ENCODE measurements around the gene DNM3. TPM values are rescaled to one million over a fixed set of nuclear protein-coding genes. Genes with fewer than 3 reads are reported as not detected.

Gene DNM3
- total and polyA plus RNA-seq, 2 experiments from 2014 or later = 5.2 to 12.2 TPM

DNA sequence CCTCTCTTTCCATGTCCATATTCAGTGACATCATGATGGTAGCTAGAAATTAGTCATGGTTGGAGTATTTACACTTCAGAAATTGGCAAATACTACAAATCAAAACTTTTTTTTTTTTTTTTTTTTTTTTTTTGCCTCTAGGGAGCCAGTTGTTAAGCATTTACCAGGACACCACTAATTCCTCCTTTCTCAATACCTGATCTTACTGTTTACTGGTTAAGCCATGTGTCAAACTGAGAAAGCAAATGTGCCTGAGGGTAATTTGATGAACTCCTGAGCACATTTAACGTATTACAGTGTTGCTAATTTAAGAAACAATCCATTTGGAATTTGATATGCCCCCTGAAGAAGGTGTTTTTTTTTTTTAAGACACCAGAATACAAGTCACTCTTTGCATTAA, 94.4 kb downstream of the DNM3 start (continued):
- TF ChIP-seq, protein P1, sequence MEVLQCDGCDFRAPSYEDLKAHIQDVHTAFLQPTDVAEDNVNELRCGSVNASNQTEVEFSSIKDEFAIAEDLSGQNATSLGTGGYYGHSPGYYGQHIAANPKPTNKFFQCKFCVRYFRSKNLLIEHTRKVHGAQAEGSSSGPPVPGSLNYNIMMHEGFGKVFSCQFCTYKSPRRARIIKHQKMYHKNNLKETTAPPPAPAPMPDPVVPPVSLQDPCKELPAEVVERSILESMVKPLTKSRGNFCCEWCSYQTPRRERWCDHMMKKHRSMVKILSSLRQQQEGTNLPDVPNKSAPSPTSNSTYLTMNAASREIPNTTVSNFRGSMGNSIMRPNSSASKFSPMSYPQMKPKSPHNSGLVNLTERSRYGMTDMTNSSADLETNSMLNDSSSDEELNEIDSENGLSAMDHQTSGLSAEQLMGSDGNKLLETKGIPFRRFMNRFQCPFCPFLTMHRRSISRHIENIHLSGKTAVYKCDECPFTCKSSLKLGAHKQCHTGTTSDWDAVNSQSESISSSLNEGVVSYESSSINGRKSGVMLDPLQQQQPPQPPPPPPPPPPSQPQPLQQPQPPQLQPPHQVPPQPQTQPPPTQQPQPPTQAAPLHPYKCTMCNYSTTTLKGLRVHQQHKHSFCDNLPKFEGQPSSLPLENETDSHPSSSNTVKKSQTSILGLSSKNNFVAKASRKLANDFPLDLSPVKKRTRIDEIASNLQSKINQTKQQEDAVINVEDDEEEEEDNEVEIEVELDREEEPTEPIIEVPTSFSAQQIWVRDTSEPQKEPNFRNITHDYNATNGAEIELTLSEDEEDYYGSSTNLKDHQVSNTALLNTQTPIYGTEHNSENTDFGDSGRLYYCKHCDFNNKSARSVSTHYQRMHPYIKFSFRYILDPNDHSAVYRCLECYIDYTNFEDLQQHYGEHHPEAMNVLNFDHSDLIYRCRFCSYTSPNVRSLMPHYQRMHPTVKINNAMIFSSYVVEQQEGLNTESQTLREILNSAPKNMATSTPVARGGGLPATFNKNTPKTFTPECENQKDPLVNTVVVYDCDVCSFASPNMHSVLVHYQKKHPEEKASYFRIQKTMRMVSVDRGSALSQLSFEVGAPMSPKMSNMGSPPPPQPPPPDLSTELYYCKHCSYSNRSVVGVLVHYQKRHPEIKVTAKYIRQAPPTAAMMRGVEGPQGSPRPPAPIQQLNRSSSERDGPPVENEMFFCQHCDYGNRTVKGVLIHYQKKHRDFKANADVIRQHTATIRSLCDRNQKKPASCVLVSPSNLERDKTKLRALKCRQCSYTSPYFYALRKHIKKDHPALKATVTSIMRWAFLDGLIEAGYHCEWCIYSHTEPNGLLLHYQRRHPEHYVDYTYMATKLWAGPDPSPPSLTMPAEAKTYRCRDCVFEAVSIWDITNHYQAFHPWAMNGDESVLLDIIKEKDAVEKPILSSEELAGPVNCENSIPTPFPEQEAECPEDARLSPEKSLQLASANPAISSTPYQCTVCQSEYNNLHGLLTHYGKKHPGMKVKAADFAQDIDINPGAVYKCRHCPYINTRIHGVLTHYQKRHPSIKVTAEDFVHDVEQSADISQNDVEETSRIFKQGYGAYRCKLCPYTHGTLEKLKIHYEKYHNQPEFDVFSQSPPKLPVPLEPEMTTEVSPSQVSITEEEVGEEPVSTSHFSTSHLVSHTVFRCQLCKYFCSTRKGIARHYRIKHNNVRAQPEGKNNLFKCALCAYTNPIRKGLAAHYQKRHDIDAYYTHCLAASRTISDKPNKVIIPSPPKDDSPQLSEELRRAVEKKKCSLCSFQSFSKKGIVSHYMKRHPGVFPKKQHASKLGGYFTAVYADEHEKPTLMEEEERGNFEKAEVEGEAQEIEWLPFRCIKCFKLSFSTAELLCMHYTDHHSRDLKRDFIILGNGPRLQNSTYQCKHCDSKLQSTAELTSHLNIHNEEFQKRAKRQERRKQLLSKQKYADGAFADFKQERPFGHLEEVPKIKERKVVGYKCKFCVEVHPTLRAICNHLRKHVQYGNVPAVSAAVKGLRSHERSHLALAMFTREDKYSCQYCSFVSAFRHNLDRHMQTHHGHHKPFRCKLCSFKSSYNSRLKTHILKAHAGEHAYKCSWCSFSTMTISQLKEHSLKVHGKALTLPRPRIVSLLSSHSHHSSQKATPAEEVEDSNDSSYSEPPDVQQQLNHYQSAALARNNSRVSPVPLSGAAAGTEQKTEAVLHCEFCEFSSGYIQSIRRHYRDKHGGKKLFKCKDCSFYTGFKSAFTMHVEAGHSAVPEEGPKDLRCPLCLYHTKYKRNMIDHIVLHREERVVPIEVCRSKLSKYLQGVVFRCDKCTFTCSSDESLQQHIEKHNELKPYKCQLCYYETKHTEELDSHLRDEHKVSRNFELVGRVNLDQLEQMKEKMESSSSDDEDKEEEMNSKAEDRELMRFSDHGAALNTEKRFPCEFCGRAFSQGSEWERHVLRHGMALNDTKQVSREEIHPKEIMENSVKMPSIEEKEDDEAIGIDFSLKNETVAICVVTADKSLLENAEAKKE (CRISPR knock-in tag; IDR thresholded peaks at IDR 0.05) = no peak

GRCh38 chr1:171937938-171938337, 96.6 kb downstream of the DNM3 start:
- Histone ChIP-seq H3K79me2 (replicated peaks; ENCODE audit: insufficient read depth) (no peaks in the 10 kb centered on the region), H3F3A (replicated peaks; ENCODE audit: low read depth) (no peaks in the 10 kb centered on the region), H4K20me1 (replicated peaks; ENCODE audit: insufficient read depth) (no peaks in the 10 kb centered on the region), H3K4me1 (ENCODE audit: insufficient read depth) (peaks cover 57% of the 10 kb centered on the region), H3K27me3 (ENCODE audit: insufficient read depth) (no peaks in the 10 kb centered on the region), H3K27ac (ENCODE audit: low read depth) (no peak overlapping the region), H2AFZ (no peak overlapping the region), H3K9me2 (ENCODE audit: insufficient read depth) (no peaks in the 10 kb centered on the region), H3K36me3 (ENCODE audit: insufficient read depth) (no peaks in the 10 kb centered on the region), H3K4me3 (no peak overlapping the region), H3K4me2 (no peak overlapping the region)
- peak overlapping the region; percentile 5; the same call in 1 of the 2 replicates for H3K27ac Mint-ChIP-seq
- H3K4me1 Mint-ChIP-seq = peaks cover 54% of the 10 kb centered on the region
- H3K27me3 Mint-ChIP-seq (ENCODE audit: insufficient read depth, low read depth, poor library complexity) = no peaks in the 10 kb centered on the region
- no peak for DNase-seq (ENCODE audit: low spot score)
- no peaks in the 10 kb centered on the region for H3K36me3 Mint-ChIP-seq (ENCODE audit: low read depth)
- H3K9me3 Mint-ChIP-seq = no peaks in the 10 kb centered on the region
- ATAC-seq = no peak
- H3K4me3 Mint-ChIP-seq = no peak overlapping the region
- TF ChIP-seq EZH2phosphoT487 (IDR thresholded peaks at IDR 0.05; ENCODE audit: unreplicated experiment) = no peak
- TF ChIP-seq CTCF (conservative IDR thresholded peaks at IDR 0.05; ENCODE audit: low read depth in 2 of 2) = no peak
- TF ChIP-seq, protein P2, sequence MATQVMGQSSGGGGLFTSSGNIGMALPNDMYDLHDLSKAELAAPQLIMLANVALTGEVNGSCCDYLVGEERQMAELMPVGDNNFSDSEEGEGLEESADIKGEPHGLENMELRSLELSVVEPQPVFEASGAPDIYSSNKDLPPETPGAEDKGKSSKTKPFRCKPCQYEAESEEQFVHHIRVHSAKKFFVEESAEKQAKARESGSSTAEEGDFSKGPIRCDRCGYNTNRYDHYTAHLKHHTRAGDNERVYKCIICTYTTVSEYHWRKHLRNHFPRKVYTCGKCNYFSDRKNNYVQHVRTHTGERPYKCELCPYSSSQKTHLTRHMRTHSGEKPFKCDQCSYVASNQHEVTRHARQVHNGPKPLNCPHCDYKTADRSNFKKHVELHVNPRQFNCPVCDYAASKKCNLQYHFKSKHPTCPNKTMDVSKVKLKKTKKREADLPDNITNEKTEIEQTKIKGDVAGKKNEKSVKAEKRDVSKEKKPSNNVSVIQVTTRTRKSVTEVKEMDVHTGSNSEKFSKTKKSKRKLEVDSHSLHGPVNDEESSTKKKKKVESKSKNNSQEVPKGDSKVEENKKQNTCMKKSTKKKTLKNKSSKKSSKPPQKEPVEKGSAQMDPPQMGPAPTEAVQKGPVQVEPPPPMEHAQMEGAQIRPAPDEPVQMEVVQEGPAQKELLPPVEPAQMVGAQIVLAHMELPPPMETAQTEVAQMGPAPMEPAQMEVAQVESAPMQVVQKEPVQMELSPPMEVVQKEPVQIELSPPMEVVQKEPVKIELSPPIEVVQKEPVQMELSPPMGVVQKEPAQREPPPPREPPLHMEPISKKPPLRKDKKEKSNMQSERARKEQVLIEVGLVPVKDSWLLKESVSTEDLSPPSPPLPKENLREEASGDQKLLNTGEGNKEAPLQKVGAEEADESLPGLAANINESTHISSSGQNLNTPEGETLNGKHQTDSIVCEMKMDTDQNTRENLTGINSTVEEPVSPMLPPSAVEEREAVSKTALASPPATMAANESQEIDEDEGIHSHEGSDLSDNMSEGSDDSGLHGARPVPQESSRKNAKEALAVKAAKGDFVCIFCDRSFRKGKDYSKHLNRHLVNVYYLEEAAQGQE (IDR thresholded peaks at IDR 0.05; ENCODE audit: unreplicated experiment) = no peak
- TF ChIP-seq, protein P3, sequence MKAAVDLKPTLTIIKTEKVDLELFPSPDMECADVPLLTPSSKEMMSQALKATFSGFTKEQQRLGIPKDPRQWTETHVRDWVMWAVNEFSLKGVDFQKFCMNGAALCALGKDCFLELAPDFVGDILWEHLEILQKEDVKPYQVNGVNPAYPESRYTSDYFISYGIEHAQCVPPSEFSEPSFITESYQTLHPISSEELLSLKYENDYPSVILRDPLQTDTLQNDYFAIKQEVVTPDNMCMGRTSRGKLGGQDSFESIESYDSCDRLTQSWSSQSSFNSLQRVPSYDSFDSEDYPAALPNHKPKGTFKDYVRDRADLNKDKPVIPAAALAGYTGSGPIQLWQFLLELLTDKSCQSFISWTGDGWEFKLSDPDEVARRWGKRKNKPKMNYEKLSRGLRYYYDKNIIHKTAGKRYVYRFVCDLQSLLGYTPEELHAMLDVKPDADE (IDR thresholded peaks at IDR 0.05) = no peak
